Stimulated activated CD4-positive, alpha-beta T cell treated with anti-CD3 and anti-CD28 coated beads, Interleukin-1b, Interleukin-23, amount 100 ng/mL, for 4 hours (primary cell): ENCODE data around the gene CCL13.

Source experiments
- DNase-seq, 2 donors: peaks; one replicate each; pipeline ENCODE4 v3.0.0-alpha.2; 2020; ENCODE audit warnings: low read depth in 2 of 2

CCL13 gene

DNA sequence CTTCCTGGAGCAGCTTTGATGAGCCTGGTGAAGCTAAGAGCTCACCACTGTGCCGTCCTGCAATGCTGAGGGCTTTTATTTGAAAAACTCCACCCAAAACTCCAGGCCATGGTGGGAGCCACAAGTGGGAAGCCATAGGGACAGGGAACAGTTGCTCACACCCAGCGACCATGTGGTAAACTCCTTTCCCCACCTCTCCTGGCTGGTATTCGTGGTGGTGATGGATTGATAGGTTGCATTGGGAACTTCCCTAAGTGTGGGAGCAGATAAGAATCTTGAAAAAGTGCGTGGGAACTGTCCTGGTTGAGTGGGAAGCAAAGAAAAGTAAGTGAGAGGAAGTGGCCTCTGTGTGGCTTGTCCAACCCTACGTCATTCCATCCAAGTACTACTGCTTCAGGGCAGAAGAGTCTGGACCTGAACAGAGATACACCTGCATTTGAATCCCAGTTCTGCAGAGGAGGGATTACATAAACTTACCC is 6.9 kb downstream of the CCL13 start, which contains the start of gene CCL1:
Gene CCL1, minus strand, starts transcription at position 51 of the 479 bp plus-strand sequence. CDS start 72 bp downstream, outside the sequence.
- DNase-seq = no peak

DNA sequence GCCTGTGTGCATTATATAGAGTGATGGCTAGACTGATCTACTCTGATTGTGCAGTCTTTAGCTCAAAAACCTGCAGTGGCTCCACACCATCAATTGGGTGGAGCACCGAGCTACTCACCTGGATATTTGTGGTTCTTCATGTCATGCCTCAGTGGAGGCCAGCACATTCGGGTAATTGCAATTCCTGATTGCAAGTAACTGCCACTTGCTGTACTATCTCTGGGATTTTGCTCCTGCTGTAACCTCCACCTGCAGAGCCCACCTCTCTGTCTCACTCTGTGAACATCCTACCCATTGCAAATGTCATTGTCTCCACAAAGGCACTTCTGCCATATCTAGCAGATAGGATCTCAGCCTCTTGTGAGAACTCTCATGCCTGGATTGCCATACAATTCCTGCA is 8.5 kb downstream of the CCL13 start:
- no peak for DNase-seq

DNA sequence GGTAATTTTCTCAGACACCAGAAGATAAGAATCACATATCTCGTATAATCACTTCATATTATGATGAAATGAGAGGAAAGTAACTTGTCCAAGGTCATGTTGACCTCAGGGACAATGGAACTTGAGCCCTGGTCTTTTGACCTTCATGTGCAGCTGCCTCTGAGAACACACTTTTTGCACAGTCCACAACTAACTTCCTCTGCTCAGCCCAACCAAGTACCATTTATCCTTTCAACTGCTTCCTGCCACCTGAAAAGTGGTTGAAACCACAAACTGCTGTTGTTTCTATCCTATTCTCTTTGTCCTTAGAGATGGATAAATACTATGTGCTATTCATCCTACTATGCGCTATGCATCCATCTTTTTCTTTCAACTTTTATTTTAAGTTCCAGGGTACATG is 9.1 kb downstream of the CCL13 start:
- no peak for DNase-seq

DNA sequence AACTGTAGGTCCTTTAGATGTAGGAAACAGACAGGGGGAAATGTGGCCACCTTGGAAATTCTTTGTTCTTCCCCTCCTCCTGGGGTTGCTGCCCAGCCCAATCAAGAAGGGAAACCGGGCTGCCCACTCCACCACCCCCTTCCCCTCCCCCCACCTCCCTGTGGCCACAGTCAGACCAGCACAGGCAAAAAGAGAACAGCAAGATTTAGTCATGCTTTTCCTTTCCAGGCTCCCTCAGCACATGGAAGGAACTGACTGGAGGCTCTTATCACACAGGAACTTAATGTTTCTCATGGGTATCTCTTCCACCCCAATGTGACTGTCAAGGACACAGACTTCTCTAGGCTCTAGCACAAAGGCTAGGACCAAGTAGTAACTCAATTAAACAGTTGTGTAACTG is 9.7 kb downstream of the CCL13 start:
- no peak for DNase-seq

DNA sequence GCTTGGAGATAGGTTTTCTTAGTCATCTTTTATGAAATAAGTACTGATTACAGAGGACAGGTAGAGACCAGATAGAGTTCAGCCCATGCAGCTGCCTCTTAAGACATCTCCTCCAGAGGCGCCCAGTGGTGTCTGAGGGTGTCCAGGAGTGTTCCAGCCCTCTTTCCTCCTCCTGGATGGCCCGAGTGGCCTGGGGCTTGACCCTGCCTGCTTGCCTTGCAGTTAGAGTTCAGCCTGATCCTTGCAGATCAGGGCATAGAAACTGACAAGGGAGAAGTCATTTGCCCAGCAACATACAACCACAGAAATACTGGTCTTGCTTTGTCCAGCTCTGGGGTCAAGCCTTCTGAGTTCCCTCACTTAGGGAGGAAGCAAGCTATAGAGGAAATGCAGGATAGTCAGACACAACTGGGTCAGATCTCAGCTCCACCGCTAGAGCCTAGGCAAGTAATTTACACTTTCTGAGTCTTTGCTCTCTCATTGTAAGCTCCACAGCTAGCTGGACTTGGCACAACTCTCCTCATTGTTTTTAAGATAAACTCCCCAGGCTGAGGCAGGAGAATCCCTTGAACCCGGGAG is 10.3 kb downstream of the CCL13 start:
- DNase-seq = no peak

DNA sequence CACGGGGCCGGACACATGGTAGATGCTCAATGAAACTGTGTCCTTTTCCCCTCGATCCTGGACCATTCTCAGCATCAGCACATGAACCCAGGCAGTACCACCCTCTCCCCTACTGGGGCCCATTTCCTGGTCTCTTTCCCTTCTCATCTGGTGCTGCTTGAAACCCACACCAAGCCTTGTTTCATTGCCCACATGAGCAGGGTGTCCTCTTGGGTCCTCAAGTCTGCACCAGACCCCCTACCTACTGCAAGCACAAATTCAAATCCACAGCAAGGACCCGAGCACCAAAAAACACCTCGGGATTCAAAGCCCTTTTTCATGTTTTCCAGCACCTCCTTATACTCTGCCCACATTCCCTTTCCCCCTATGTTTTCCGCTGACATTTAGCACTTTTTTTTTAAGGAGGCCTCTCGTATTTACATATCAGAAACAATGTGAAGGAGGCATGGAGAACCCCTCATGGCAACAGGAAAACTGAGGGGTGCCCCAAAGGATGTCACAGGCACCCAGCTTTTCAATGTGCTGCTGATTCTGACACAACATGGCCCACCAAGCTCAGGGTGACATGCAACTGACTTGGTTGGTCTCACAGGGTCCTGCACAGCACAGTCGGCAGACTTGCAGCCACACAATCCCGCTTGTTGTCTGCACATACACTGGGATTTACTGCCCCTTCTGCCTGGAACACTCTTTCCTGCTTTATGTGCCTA is 11.4 kb downstream of the CCL13 start:
- no peak for DNase-seq

DNA sequence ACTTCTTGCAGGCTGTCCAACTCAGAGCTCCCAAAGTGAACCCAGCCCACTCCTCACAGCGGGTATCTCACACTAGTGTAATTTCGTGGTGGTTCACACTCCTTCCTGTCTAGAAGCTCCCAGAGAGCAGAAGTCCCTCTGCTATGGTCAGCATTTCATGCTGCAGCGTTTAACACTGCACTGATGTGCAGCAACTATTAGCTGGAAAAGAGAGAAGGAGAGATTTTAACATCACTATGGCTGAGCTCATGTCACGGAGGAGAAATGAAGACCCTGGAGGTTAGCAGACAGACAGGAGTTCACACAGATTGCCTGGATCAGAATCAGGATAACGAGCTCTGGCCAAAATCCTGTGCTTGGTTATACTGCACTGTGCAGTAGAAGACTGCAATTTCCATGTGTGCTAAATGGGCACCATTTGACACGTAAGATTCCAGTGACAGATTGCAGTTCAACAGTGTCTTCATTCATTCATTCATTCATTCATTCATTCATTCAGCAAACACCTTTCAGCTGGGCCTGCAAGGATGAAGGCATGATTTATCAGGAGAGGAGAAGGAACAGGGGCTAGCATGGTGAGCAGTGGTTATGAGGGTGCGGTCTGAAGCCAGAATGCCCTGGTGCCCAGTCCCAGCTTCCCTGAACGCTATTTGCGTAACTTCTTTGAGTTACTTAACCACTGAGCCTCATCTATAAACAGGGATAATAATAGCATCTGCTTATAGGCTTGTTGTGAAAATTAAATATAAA is 12.1 kb downstream of the CCL13 start:
- DNase-seq = no peak

DNA sequence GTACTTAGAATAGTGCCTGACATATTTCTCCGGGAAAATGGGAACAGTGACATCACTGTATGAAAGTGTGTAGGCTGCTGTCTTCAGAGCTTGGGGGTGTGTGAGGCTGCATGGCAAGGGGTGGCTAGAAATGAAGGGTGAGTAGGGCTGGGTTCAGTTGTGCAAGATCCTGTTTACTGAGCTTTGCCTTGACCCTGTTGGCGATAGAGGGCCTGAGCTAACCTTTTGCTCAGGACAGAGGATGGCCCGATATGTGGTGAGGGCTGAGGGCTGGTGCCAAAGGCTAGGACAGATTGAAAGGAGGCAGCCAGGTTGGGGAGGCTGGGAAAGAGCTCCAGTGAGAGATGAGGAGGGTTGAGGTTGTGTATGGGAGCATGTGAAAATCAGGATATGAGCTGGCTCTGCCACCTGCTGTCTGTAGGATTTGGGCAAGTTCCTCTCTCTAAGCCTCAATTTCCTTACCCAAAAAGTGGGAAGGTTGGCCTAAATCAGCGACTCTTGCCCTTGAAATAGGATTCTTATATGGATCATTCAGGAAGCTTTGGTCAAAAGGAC is 12.7 kb downstream of the CCL13 start:
- no peak for DNase-seq

DNA sequence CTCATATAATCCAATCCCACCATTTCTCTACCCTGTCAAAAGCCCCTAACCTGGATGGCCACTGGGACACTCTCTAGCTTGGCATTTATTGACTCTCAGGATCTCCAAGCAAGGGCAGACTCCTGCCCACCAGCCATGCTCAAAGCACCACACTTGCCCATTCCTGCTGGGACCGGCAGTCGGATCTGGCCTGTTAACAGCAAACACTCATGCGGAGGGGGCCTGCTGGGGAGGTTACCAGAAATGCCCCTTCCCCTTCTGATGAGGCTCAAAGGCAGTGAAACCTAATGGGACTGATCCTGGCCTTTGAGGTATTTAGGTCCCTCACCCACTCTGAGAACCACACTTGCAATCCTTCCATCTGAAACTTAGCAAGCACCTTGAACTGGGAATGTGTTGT is 13.3 kb downstream of the CCL13 start:
- no peak for DNase-seq

DNA sequence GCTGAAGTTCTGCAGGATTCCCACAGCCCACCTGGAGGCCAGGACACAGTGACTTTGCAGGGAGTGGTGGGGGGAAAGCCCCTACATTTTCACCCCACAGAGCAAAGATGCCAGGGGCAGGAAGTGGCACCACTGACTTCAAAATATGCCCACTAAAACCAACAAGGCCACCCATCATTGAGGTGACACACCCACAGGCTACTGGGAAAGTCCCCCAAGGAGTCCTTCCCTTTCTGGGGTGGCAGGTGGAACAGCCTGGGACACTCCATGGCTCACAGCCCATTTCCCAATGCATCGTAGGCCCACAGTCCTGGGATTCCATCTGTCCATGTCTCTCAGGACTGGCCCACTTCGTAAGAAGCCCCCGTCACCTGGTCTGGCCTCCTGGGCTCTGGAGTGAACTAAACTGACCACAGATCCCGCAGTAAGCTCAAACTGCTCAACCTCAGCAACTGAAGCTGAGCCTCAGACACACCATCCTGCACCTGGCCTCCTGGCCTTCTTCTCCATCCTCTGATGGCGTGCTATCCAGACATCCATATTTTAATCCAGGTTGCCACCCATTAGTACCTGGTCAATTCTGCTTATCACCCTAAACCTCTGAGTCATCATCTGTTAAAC is 14.2 kb downstream of the CCL13 start:
- DNase-seq = no peak

DNA sequence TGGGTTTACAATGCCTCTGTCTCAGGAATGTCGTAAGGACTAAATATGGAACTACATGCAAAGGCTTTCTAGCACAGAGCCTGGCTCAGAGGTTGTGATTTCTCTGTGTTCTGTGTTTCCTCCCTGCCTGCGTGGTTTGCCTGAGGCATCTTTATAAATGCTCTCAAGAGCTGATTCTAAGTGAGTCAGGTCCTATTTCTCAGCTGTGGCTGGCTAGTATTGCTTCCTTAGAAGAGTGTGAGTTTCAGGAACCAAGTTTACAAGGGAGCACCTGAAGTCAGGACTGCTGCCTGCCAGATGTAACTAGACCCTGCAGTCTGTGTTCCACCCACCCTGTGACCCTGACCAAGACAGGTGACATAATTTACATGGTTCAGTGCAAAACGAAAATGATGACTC is 14.7 kb downstream of the CCL13 start:
- no peak for DNase-seq

DNA sequence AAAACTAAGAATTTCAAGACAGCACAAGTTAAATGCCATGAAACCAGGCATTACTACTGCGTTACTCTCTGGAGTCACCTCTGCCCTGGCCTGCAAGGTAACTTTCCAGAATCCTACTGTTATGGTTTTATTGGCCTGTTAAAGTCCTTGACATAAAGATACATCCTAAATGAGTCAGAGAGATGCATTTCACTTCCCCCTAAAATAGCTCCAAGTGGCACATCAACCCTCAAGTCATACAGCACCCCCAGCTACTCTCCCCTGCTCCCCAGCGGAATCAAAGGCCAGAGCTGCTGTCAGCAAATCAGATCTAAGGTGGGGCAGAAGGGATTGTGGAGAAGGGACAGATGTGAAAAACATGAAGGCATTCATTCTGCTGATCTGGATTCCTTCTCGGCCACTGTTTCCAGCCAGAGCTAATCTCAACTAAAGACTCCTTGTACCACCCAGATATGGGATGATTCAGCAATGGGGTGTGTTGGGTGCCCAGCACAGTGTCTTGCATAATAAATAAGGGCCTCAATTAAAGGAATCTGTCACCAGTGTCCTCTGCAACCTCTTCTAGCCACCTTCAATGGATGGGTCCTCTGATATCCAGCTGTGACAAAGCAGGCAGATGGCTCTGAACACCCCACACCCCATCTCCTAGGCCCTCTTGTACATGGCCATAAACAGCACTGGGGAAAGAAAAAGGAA is 15.3 kb downstream of the CCL13 start:
- DNase-seq = no peak

DNA sequence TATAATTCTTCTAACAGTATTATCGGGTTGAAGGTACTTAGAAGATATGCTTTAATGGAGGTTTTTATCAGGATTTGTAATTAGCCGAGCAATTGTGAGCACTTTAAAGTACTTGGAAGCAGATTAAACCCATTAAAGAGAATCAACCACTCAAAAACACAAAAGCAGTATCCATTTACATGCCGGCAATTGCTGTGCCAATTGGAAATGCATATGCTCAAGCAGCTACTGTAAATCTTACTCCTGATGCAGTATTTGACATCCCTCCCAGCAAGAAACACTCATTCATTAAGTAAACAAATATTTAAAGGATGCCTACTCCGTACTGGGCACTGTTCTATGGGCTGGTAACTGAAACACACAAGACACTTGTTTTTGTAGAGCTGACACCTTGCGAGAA is 18.2 kb downstream of the CCL13 start:
- no peak for DNase-seq

DNA sequence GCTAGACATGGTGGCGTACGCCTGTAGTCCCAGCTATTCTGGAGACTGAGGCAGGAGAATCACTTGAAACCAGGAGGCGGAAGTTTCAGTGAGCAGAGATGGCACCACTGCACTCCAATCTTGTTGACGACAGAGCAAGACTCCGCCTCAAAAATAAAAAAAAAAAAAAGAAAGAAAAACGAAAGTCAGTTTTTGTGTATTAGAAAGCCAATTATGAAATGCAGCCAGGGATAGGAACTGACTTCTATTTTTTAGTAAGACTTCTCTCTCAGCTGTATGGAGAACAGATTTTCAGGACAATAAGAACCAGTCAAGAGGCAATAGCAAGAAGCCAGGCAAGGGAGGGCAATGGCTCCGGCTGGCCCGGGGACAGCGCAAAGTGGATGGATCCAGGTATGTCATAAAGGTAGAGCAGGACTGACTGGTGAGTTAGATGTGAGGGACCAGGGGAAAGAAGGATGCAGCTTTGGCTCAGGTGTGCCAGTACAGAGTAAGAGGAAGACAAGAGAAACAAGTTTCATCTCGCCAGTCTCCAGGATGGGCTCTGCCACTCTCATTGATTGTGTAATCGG is 19.2 kb downstream of the CCL13 start:
- no peak for DNase-seq

DNA sequence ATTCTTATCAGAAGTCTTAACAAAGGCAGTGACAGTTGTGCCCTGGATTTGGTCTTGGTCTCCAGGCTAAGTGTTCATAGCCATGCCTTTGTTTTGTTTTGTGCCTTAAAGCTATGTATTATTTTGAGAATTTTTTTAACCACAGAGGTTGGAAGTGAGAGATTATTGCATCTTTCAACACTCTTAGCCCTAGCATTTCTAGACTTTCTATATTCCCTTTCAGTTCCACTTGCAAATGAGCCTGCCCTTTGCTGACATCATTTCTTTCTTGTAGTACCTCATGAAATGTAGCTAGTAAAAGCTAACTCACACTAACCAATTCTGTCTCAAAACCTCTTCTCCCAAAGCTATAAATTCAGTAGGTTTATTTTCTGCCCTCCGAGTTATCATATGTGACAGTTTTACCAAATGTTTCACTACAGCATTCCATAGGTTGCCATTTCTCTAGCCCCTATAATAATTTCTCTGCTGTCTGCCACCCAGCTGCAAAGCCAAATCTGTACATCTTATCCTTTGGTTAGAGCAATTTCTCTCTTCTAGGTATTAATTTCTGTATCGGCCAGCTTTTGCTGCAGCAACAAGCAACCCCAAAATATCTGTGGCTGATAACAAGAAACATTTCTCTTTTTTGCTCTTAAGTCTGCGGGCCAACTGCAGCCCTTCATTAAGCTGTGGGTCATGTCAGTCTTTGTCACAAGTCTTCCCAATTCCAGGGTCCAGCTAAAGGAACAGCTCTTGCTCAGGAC is 21.0 kb downstream of the CCL13 start:
- no peak for DNase-seq

DNA sequence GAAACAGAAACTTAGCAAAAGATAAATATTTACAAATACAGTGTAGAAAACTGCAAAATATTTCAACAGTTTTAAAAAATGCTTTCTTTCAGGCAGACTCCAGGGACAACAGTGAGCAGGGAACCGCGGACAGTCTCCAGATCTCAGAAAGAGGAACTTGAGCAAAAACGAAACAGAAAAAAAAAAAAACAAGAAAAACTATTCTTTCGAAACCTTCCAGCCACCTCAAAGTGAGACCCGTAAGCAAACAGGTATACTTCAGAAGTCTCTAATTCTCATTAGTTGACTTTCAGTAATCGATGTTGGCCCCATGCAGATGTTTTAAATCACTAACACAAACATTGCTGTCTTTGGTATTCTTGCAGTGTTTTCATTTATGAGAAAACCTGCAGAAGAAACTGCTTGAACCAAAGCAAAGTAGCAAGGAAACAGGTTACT is 22.4 kb downstream of the CCL13 start:
- no peak for DNase-seq

DNA sequence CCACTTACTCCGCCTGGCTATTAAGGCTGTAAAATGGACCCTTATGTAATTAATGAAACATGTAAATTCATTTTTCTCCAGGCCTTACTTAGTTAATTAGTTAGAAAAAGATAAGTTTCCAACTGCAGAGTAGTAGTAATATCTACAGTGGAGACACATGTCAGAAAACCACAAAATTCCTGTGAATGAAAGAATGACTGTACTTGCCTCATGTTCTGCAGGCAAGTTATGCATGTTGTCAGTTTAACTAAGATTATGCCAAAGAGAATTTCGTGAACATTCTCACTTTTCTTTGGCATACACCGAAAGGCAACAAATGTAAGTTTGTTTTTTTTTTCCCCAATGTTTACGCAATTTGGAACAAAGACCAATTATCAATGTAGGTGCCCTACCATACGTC is 23.6 kb downstream of the CCL13 start:
- DNase-seq = no peak

DNA sequence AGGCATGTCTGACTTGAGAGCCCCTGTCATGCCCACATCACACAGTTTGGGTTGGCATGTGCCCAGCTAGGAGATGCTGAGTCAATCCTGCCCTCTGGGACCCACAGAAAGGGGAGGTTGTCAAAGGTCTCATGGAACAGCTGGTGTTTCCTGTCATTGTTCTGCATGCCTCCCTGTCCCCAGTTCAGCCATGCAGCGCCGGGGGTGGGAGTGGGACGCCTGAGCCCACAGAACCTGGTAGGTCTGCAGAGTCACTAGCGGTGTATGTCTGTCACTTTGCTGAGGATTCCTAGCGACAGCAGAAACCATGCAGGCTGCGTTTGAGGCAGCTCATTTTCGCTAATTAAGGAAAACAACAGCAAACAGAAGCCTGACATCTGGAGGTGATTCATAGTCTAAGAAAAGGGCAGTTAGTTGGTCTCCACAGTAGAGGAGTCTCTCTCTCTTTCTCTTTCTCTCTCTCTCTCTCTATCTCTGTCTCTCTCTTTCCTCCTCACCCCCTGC is 26.4 kb downstream of the CCL13 start:
- peak in 1 of 2 donors; percentile 2 for DNase-seq

DNA sequence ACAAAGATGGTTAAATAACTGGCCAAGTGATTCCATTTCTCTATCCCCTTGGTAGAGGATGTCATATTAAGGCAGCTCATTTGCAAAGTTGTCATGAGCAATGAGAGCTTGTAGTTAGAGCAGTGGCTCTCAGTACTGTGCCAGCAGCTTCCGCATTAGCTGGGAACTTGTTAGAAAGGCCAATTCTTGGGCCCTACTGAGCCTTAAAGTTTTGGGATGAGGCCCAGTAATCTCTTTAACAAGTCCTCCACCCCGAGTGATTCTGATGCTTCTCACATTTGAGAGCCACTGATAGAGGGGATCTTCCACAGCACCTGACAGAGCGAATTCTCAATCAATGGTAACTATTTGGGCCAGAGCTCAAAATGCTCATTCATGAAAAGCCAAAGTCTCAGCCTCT is 26.9 kb downstream of the CCL13 start:
- DNase-seq = no peak

DNA sequence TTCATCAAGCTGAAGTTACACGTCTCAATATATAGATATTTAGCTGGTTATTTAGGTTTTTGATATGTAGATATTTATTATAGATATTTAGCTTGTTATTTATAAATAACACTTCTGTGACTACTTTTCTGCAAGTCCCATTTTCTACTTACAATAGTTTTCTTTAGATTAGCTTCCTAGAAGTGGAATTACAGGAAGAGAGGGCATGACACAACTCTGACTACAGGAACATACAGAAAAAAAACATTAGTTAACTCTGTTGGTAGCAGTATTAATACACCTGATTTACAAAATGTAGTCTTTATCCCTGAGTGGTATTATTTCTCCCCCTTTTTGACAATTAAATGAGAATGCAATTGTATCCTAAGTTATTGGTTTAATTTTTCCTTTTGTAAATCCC is 28.0 kb downstream of the CCL13 start:
- DNase-seq = no peak
